HG02610 (cell line): ENCODE data around the gene STAT1.

ENCODE experiments used
- ATAC-seq: cut with Tn5 transposase; IDR thresholded peaks from one replicate; pipeline ENCODE4 v1.9.1; 2021; ENCODE audit warnings: mild to moderate bottlenecking, moderate library complexity; ENCODE audit not compliant: unreplicated experiment

Gene STAT1

DNA sequence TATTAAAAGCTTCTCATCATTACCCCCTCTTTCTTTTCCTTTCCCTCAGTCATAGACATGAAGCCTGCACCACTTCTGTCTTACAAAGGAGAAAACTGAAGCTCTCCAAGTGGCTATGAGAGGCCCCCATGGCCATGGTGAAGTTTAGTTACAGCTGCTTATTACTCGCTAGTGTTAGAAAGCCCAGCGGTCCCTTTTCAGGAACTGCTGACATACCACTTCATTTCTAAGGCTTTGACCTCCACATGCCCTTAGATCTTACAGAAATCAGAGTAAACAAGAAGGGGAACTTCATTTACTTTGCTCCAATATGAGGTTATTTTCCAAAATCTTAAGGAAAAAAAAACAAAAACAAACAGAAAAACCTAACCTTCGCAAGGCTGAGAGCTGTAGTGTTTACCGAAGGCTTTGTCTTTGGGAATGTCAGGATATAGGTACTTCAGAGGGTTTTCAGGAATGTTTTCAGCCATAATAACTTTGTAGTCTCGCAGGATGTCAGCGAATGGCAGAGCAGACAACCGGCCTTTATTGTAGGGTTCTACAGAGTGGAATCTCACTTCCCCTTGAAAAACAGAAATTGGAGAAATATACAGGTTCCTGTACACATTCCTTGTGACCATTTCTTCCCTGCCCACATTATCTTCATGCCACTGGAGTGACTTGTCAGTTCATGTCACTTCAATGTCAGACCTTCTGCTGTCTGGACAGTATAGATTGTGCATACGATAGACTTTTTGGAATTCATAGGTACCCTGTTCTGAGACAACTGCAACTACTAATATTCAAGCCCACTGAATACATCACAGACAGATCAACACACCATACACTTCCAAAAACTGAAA is 18.8 kb upstream of the STAT1 start:
- ATAC-seq = no peak

DNA sequence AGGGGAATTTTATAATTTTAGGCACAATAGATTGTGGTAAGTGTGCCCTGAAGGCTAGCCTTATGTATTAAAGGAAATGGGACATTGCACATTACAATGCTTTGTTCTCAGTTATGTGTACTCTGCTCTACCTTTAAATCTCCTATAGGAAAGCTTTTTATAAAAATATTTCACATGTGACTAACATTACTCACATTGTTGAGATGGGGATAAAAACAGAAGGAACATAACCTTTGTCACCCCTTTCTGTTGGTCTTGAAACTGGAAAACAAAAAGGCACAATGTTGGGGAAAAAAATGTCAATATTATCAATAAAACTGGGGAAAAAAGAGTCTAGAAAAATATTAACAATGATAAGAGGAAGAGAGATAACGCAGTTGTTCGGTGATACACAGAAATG is 17.3 kb upstream of the STAT1 start:
- ATAC-seq = no peak

GRCh38 chr2:191030521-191031154 is 16.7 kb upstream of the STAT1 start:
- peak; percentile 60 for ATAC-seq

DNA sequence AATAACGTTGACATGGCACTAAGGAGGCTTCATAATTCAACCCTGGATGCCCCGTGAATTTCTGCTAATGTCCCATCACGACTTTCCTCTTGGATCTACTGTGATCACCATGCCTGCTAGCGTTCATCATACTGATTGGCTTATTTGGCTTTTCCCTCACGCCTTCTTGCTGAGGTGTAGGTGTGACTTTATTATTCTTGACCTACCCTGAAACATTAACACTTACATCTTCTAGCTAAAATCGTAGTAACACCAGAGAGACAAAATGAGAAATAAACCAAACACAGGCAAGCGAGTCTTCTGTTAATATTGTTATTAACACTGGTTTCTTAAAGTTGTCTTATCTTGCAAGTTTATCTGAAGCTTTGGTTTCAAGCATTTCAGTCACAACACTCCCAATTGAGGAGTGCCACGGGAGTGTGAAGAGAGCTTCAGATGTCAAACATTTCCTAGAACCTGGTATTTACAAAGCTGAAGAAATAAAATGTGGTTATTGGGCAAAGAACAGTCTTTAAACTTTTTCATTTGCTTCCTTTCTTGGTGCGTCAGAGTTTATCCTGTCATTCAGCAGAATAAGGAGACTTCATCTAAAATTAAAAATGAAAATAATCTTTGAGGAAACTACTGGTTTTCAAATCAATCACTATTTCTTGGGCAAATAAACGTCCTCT is 15.4 kb upstream of the STAT1 start:
- no peak for ATAC-seq

DNA sequence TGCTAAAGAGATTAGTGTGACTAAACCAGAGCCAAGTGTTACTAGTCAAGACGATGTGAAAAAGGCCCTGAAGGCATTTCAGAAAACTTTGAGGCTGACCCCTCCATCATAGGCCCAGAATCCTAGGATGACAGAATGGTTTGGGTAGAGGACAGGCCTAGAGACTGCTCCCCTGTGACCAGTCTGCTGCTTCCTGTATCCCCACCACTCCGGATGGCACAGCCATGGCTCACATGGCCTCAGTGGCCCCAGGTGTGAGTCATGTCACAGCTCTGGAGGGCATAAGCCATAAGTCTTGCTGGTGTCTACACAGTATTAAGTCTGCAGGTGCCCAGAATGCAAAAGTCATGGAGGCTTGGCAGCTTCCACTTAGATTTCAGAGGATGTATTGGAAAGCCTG is 12.4 kb upstream of the STAT1 start:
- ATAC-seq = no peak

DNA sequence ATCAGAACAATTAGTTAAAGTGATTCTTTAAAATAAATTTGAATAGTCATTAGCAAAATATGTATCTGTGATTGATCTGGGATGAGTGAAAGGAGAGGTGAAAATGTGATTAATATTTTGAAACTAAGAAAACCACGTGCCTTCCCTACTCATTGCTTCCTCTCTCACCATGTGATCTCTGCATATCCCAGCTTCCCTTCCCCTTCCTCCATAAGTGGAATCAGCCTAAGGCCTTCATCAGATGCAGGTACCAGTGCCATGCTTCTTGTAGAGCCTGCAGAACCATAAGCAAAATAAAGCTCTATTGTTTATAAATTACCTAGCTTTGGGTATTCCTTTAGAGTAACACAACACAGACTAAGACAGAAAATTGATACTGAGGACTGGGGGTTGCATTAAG is 11.2 kb upstream of the STAT1 start:
- no peak for ATAC-seq

GRCh38 chr2:191023235-191023679 is 9.3 kb upstream of the STAT1 start:
- ATAC-seq = no peak

GRCh38 chr2:191020742-191021381 is 6.9 kb upstream of the STAT1 start:
- ATAC-seq = peak; percentile 17

DNA sequence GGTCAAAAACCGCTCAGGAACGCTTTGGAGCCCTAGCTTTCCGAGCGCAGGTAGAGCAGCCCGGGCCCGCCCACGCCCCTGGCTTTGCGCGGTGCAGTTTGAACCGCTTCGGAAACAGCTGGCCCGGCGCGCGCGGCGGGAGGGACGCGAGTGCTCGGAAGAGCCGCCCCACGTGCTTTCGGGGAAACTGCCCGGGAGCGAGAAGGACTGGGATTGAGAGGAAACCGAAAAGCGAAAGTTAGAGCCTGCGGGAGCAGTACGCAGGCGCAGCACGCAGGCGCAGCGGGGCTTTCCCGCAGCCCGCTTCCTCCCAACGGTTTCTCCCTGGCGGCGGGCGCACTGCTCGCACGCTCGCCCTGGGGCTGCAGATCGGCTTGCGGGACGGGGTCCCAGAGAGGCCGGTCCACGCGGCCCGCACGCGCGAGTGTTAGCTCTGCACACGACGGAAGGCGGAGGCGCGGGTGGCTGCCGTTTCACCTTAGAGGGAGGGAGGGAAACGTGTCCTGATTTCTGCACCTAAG is 6.3 kb upstream of the STAT1 start:
- peak; percentile 71 for ATAC-seq

GRCh38 chr2:191019376-191019775 is 5.4 kb upstream of the STAT1 start:
- ATAC-seq = no peak

GRCh38 chr2:191018643-191019119 is 4.7 kb upstream of the STAT1 start:
- ATAC-seq = no peak

DNA sequence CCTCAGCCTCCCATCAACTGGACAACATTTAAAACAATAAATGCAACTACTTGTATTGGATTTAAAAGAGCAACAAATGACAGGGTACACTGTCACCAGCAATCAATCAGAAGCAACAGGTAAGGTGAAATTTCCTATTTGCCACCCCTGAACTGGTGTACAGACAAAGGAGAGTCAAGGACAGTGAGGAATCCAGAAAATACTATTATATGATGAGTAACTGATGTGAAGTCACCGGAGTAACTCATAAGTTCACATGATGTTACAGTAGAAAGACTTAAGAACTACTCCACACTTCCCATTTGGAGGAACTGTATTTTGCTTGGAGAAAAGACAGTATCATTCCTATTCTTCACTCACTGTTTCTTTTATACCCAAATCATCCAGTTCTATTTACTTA is 4.1 kb upstream of the STAT1 start:
- no peak for ATAC-seq

DNA sequence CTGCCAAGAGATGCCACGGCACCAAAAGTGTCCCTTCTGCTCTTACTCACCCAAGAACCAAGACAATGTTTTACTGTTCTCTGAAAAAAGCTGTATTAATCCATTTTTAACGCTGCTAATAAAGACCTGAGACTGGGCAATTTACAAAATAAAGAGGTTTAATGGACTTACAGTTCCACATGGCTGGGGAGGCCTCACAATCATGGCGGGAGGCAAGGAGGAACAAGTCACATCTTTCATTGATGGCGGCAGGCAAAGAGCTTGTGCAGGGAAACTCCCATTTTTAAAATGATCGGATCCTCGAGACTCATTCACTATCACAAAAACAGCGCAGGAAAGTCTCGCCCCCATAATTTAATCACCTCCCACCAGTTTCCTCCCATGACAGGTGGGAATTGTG is 1.9 kb upstream of the STAT1 start:
- no peak for ATAC-seq

- peak; percentile 11 for ATAC-seq
Measured at GRCh38 chr2:191015239-191015638, 1.3 kb upstream of the STAT1 start.

DNA sequence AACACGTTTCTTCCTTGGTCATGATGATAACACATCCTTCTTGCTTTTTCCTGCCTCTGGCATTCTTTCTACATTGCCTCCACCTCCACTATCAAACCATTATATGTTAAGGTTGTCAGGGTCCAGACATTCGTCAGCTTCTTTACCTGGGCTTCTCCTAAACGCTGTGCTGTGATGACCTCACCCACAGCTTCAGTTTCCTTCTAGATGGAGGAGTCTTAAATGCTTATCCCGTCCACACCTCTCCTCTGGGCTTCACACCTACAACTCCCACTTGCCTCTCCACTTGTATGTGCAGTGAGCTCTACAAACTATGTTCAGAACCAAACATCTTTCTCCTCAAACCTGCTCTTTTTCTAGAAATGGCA is 666 bp upstream of the STAT1 start:
- no peak for ATAC-seq

GRCh38 chr2:191013682-191013931 is 364 bp downstream of the STAT1 start:
- ATAC-seq = no peak

DNA sequence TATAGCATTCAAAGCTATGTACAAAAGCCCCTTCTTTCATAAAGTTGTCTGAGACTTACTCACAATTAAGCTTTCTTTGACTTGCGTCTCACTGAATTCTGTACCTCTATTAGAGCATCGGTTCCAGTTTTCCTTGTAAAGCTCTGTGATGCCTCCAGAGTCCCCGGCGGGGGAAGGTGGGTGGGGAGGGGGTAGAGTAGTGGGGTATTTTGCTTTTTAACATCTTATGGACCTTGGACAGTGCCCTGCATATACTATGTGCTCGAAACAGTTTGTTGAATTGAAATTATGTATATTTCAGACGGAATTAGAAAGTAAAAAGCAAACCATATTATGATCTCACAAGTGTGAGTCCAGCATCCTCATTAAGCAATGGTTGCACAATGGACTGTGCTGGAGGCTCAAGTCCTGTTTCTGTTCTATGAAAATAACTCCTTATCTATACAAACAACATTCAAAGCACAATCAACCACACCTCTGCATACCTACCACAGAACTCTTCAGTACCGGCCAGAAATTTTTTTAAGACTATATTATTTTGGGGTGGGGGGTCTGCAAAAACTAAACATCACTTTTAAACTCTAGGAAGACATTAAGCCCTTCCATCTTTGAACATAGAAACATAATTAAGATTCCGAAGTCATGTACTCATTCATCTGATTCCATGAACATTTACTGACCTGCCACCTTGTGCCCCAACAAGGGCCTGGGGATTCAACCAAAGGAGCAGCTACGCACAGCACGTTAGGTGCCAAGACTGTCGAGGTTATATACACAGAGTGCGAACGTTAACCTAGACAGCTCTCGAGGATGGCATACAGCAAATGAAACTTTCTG is 908 bp downstream of the STAT1 start:
- no peak for ATAC-seq

GRCh38 chr2:191012346-191012745 is 1.6 kb downstream of the STAT1 start:
- no peak for ATAC-seq

- ATAC-seq = no peak
Measured at GRCh38 chr2:191010887-191011885, 2.8 kb downstream of the STAT1 start.
